ENCODE data around the gene RPL10. TPM values are rescaled to one million over a fixed set of nuclear protein-coding genes. Genes with fewer than 3 reads are reported as not detected.

Gene RPL10
- total RNA-seq: 1,000 to 10,000 TPM; 2,309 to 2,455 TPM
- 1,000 to 10,000 TPM; 4,648 to 5,478 (median 4,971) TPM for polyA plus RNA-seq (ENCODE audit: insufficient read length in 6 of 6)
- long read RNA-seq, donor 1, transcript RPL10-207 (7 exons, 657 nt): minor isoform, 25 of 2,674 reads
- long read RNA-seq, donor 1, transcript RPL10-211 (5 exons, 802 nt): minor isoform, 41 of 2,674 reads
- long read RNA-seq, donor 1, transcript RPL10-201 (6 exons, 2,278 nt): major isoform, 1,606 of 2,674 reads
- long read RNA-seq, donor 1, transcript RPL10-204 (7 exons, 2,318 nt): minor isoform, 40 of 2,674 reads
- long read RNA-seq, donor 1, partial matches to known transcripts: 910 of 2,674 reads
- long read RNA-seq, donor 1, other reads (novel, unspliced or antisense): 37 of 2,674 reads
- long read RNA-seq, donor 2, transcript RPL10-207 (7 exons, 657 nt): minor isoform, 24 of 2,180 reads
- long read RNA-seq, donor 2, transcript RPL10-211 (5 exons, 802 nt): minor isoform, 55 of 2,180 reads
- long read RNA-seq, donor 2, transcript RPL10-201 (6 exons, 2,278 nt): major isoform, 1,235 of 2,180 reads
- long read RNA-seq, donor 2, transcript RPL10-204 (7 exons, 2,318 nt): minor isoform, 35 of 2,180 reads
- long read RNA-seq, donor 2, partial matches to known transcripts: 818 of 2,180 reads
- long read RNA-seq, donor 2, other reads (novel, unspliced or antisense): 0 of 2,180 reads
- long read RNA-seq, donor 3, transcript RPL10-207 (7 exons, 657 nt): minor isoform, 26 of 2,371 reads
- long read RNA-seq, donor 3, transcript RPL10-211 (5 exons, 802 nt): minor isoform, 21 of 2,371 reads
- long read RNA-seq, donor 3, transcript RPL10-204 (7 exons, 2,318 nt): minor isoform, 34 of 2,371 reads
- long read RNA-seq, donor 3, transcript RPL10-201 (6 exons, 2,278 nt): major isoform, 1,684 of 2,371 reads
- long read RNA-seq, donor 3, partial matches to known transcripts: 569 of 2,371 reads
- long read RNA-seq, donor 3, other reads (novel, unspliced or antisense): 21 of 2,371 reads
- long read RNA-seq, donor 4, transcript RPL10-207 (7 exons, 657 nt): minor isoform, 16 of 3,239 reads
- long read RNA-seq, donor 4, transcript RPL10-201 (6 exons, 2,278 nt): major isoform, 2,995 of 3,239 reads
- long read RNA-seq, donor 4, transcript RPL10-216 (5 exons, 1,369 nt): minor isoform, 8 of 3,239 reads
- long read RNA-seq, donor 4, transcript RPL10-204 (7 exons, 2,318 nt): minor isoform, 133 of 3,239 reads
- long read RNA-seq, donor 4, partial matches to known transcripts: 66 of 3,239 reads
- long read RNA-seq, donor 4, other reads (novel, unspliced or antisense): 16 of 3,239 reads
- long read RNA-seq, donor 5, transcript RPL10-207 (7 exons, 657 nt): minor isoform, 12 of 1,701 reads
- long read RNA-seq, donor 5, transcript RPL10-204 (7 exons, 2,318 nt): minor isoform, 43 of 1,701 reads
- long read RNA-seq, donor 5, transcript RPL10-201 (6 exons, 2,278 nt): major isoform, 1,053 of 1,701 reads
- long read RNA-seq, donor 5, transcript RPL10-211 (5 exons, 802 nt): minor isoform, 38 of 1,701 reads
- long read RNA-seq, donor 5, partial matches to known transcripts: 513 of 1,701 reads
- long read RNA-seq, donor 5, other reads (novel, unspliced or antisense): 28 of 1,701 reads
- long read RNA-seq, donor 6, transcript RPL10-211 (5 exons, 802 nt): minor isoform, 40 of 2,500 reads
- long read RNA-seq, donor 6, transcript RPL10-207 (7 exons, 657 nt): minor isoform, 28 of 2,500 reads
- long read RNA-seq, donor 6, transcript RPL10-204 (7 exons, 2,318 nt): minor isoform, 44 of 2,500 reads
- long read RNA-seq, donor 6, transcript RPL10-201 (6 exons, 2,278 nt): major isoform, 1,556 of 2,500 reads
- long read RNA-seq, donor 6, partial matches to known transcripts: 784 of 2,500 reads
- long read RNA-seq, donor 6, other reads (novel, unspliced or antisense): 31 of 2,500 reads
- long read RNA-seq, donor 7, transcript RPL10-211 (5 exons, 802 nt): minor isoform, 31 of 1,422 reads
- long read RNA-seq, donor 7, transcript RPL10-204 (7 exons, 2,318 nt): minor isoform, 19 of 1,422 reads
- long read RNA-seq, donor 7, transcript RPL10-207 (7 exons, 657 nt): minor isoform, 21 of 1,422 reads
- long read RNA-seq, donor 7, transcript RPL10-201 (6 exons, 2,278 nt): major isoform, 845 of 1,422 reads
- long read RNA-seq, donor 7, partial matches to known transcripts: 498 of 1,422 reads
- long read RNA-seq, donor 7, other reads (novel, unspliced or antisense): 0 of 1,422 reads
- long read RNA-seq, donor 8, transcript RPL10-201 (6 exons, 2,278 nt): major isoform, 731 of 1,264 reads
- long read RNA-seq, donor 8, transcript RPL10-211 (5 exons, 802 nt): minor isoform, 45 of 1,264 reads
- long read RNA-seq, donor 8, transcript RPL10-204 (7 exons, 2,318 nt): minor isoform, 15 of 1,264 reads
- long read RNA-seq, donor 8, transcript RPL10-207 (7 exons, 657 nt): minor isoform, 15 of 1,264 reads
- long read RNA-seq, donor 8, partial matches to known transcripts: 433 of 1,264 reads
- long read RNA-seq, donor 8, other reads (novel, unspliced or antisense): 16 of 1,264 reads
- long read RNA-seq, donor 9, transcript RPL10-201 (6 exons, 2,278 nt): major isoform, 19 of 21 reads
- long read RNA-seq, donor 9, partial matches to known transcripts: 0 of 21 reads
- long read RNA-seq, donor 9, other reads (novel, unspliced or antisense): 0 of 21 reads
- long read RNA-seq, donor 10, transcript RPL10-204 (7 exons, 2,318 nt): minor isoform, 166 of 3,456 reads
- long read RNA-seq, donor 10, transcript RPL10-214 (5 exons, 839 nt): minor isoform, 6 of 3,456 reads
- long read RNA-seq, donor 10, transcript RPL10-201 (6 exons, 2,278 nt): major isoform, 3,193 of 3,456 reads
- long read RNA-seq, donor 10, transcript RPL10-207 (7 exons, 657 nt): minor isoform, 19 of 3,456 reads
- long read RNA-seq, donor 10, partial matches to known transcripts: 43 of 3,456 reads
- long read RNA-seq, donor 10, other reads (novel, unspliced or antisense): 19 of 3,456 reads
- long read RNA-seq, donor 11, transcript RPL10-204 (7 exons, 2,318 nt): minor isoform, 20 of 814 reads
- long read RNA-seq, donor 11, transcript RPL10-207 (7 exons, 657 nt): minor isoform, 7 of 814 reads
- long read RNA-seq, donor 11, transcript RPL10-201 (6 exons, 2,278 nt): major isoform, 508 of 814 reads
- long read RNA-seq, donor 11, transcript RPL10-211 (5 exons, 802 nt): minor isoform, 10 of 814 reads
- long read RNA-seq, donor 11, partial matches to known transcripts: 253 of 814 reads
- long read RNA-seq, donor 11, other reads (novel, unspliced or antisense): 5 of 814 reads
- long read RNA-seq, donor 12, transcript RPL10-201 (6 exons, 2,278 nt): major isoform, 450 of 795 reads
- long read RNA-seq, donor 12, transcript RPL10-204 (7 exons, 2,318 nt): minor isoform, 21 of 795 reads
- long read RNA-seq, donor 12, transcript RPL10-211 (5 exons, 802 nt): minor isoform, 26 of 795 reads
- long read RNA-seq, donor 12, transcript RPL10-216 (5 exons, 1,369 nt): minor isoform, 7 of 795 reads
- long read RNA-seq, donor 12, partial matches to known transcripts: 282 of 795 reads
- long read RNA-seq, donor 12, other reads (novel, unspliced or antisense): 0 of 795 reads

GRCh38 chrX:154397888-154398667 lies at the start of gene RPL10:
RPL10 (plus strand) TSS chrX:154398377; CDS start chrX:154398520, 143 bp downstream.
- Histone ChIP-seq H3K27ac (peak within 1 kb of the TSS; percentile 96 to 98), H3K36me3 (peaks cover 0 to 40% of the 10 kb centered on the region in 2 donors), H3K27me3 (no peaks in the 10 kb centered on the region), H3K4me3 (peak within 1 kb of the TSS; percentile 43 to 56), H3K9me3 (no peaks in the 10 kb centered on the region), H3K4me1 (peaks cover 0 to 14% of the 10 kb centered on the region in 2 donors)
- ATAC-seq (peak; percentile 88), DNase-seq (peak; percentile 91 to 97 (median 96))
- intact Hi-C loops (cut with DNase I): no loop called here
- no peak for TF ChIP-seq CTCF (IDR thresholded peaks at IDR 0.05)

- DNase-seq (peak in 1 of 4 donors; percentile 57), ATAC-seq (no peak)
- Histone ChIP-seq H3K27ac (no peak overlapping the region), H3K27me3 (no peaks in the 10 kb centered on the region), H3K4me1 (peaks cover 0 to 20% of the 10 kb centered on the region in 2 donors), H3K4me3 (no peak overlapping the region), H3K36me3 (peaks cover 0 to 59% of the 10 kb centered on the region in 2 donors), H3K9me3 (no peaks in the 10 kb centered on the region)
- no peak for TF ChIP-seq CTCF (IDR thresholded peaks at IDR 0.05)
- intact Hi-C loops (cut with DNase I): no loop called here
These were observed 49.4 kb upstream of the RPL10 start for GRCh38 chrX:154348646-154349358.
